Measurements from ENCODE around the gene CNOT6L. TPM values are rescaled to one million over a fixed set of nuclear protein-coding genes. Genes with fewer than 3 reads are reported as not detected.

The CNOT6L gene
- total and polyA plus RNA-seq, 3 donors from 2014 or later: 21.0 to 25.7 (median 23.1) TPM

- no peak for TF ChIP-seq POLR2A (IDR thresholded peaks at IDR 0.05)
- no peak for TF ChIP-seq CTCF (IDR thresholded peaks at IDR 0.05)
- H3K36me3 ChIP-seq (ENCODE audit: low read depth, missing control alignments): no peaks in the 10 kb centered on the region
- 59 to 60% methylated on average over 1 of the region's 1 CpG for WGBS, 2 donors
- H3K27ac ChIP-seq: no peak overlapping the region
- H3K27me3 ChIP-seq: no peaks in the 10 kb centered on the region
- intact Hi-C loops (cut with DNase I; ENCODE audit: low total_unique reads): no loop called here
- H3K9me3 ChIP-seq: no peaks in the 10 kb centered on the region
- no peaks in the 10 kb centered on the region for H3K4me1 ChIP-seq
- DNase-seq: no peak
- no peak overlapping the region for H3K4me3 ChIP-seq
Observed at GRCh38 chr4:77843628-77844027, 24.5 kb upstream of the CNOT6L start.

- no peak overlapping the region for H3K27ac ChIP-seq
- H3K4me1 ChIP-seq: no peaks in the 10 kb centered on the region
- H3K4me3 ChIP-seq: no peak overlapping the region
- no peaks in the 10 kb centered on the region for H3K27me3 ChIP-seq
- intact Hi-C loops (cut with DNase I; ENCODE audit: low total_unique reads): no loop called here
- H3K9me3 ChIP-seq: no peaks in the 10 kb centered on the region
- no peak for DNase-seq
- TF ChIP-seq CTCF (IDR thresholded peaks at IDR 0.05): no peak
- 57 to 65% methylated on average over 4 of the region's 4 CpGs for whole genome bisulfite sequencing, 2 donors
- H3K36me3 ChIP-seq (ENCODE audit: low read depth, missing control alignments): no peaks in the 10 kb centered on the region
Observed at GRCh38 chr4:77834403-77834802, 15.2 kb upstream of the CNOT6L start.

GRCh38 chr4:77833126-77833724 is 14.1 kb upstream of the CNOT6L start:
- no peak for DNase-seq
- 64 to 67% methylated on average over 2 of the region's 2 CpGs for WGBS, 2 donors
- TF ChIP-seq POLR2A (IDR thresholded peaks at IDR 0.05) (no peak), CTCF (IDR thresholded peaks at IDR 0.05) (no peak)
- H3K27me3 ChIP-seq: no peaks in the 10 kb centered on the region
- no peak overlapping the region for H3K4me3 ChIP-seq
- intact Hi-C loops (cut with DNase I; ENCODE audit: low total_unique reads): no loop called here
- no peaks in the 10 kb centered on the region for H3K36me3 ChIP-seq (ENCODE audit: low read depth, missing control alignments)
- no peaks in the 10 kb centered on the region for H3K9me3 ChIP-seq
- H3K4me1 ChIP-seq: no peaks in the 10 kb centered on the region
- no peak overlapping the region for H3K27ac ChIP-seq

GRCh38 chr4:77827343-77827742 is 8.2 kb upstream of the CNOT6L start:
- intact Hi-C loops (cut with DNase I; ENCODE audit: low total_unique reads): no loop called here
- Histone ChIP-seq H3K36me3 (ENCODE audit: low read depth, missing control alignments) (no peaks in the 10 kb centered on the region), H3K4me3 (no peak overlapping the region), H3K27ac (no peak overlapping the region), H3K27me3 (no peaks in the 10 kb centered on the region), H3K4me1 (no peaks in the 10 kb centered on the region), H3K9me3 (no peaks in the 10 kb centered on the region)
- DNase-seq: no peak
- TF ChIP-seq POLR2A (IDR thresholded peaks at IDR 0.05): no peak
- TF ChIP-seq CTCF (IDR thresholded peaks at IDR 0.05): no peak

GRCh38 chr4:77826275-77826674 is 7.1 kb upstream of the CNOT6L start:
- Histone ChIP-seq H3K4me3 (no peak overlapping the region), H3K27me3 (no peaks in the 10 kb centered on the region), H3K27ac (no peak overlapping the region), H3K9me3 (no peaks in the 10 kb centered on the region), H3K4me1 (peaks cover 2% of the 10 kb centered on the region), H3K36me3 (ENCODE audit: low read depth, missing control alignments) (no peaks in the 10 kb centered on the region)
- 84 to 87% methylated on average over 6 of the region's 6 CpGs for WGBS, 2 donors
- intact Hi-C loops (cut with DNase I; ENCODE audit: low total_unique reads): no loop called here
- TF ChIP-seq POLR2A (IDR thresholded peaks at IDR 0.05) (no peak), CTCF (IDR thresholded peaks at IDR 0.05) (no peak)
- no peak for DNase-seq
